ENCODE measurements around the gene P2RX1.

The P2RX1 gene

DNA sequence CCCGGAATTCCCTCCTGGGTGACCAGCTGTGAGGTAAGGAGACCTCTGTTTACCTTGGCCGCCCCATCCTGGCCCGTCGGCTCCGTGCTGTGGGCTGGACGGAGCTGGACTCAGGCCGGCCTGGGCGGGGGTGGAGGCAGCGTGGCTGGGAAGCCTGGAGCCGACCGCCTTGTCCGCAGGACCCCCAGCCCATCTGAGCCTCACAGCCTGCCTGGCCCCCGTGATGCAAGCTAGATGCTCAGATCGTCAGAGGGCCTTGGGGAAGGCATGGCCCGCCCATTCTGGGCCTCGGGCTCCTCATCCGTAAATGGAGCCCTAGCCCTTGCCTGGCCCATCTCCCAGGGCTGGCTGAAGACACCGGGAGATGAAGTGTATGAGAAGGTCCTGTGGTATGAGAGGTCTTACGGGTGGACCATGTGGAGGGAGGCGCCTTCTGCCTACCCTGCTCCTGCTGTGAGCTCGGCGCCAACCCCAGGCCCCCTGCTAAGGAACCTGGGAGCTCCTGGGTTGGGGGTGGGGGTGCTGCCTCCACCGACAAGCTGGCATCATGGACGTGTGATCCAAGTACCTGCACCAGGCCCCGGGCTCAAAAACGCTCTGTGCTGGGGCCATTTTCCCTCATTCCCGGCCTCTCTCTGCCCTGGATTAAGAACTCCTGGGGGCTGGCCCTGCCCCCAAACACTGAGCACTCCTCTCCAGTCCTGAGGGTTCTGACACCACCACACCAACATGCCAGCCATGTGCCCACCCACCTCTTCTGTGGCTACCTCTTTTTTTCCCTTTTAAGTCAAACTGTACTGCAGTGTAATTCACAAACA, 5.4 kb upstream of the P2RX1 start:
- Histone ChIP-seq H3K36me3 (peaks cover 39% of the 10 kb centered on the region), H3K4me3 (ENCODE audit: low read depth in 1 of 2, low read length in 1 of 2) (no peak overlapping the region), H3K27me3 (no peaks in the 10 kb centered on the region), H3K4me1 (ENCODE audit: control insufficient read depth in 1 of 2, insufficient read depth in 1 of 2, low read depth in 1 of 2, low read length in 1 of 2) (peaks cover 21 to 24% of the 10 kb centered on the region in 2 experiments), H3K9me3 (no peaks in the 10 kb centered on the region), H3K27ac (peak overlapping the region; percentile 5)
- TF ChIP-seq, protein P1, sequence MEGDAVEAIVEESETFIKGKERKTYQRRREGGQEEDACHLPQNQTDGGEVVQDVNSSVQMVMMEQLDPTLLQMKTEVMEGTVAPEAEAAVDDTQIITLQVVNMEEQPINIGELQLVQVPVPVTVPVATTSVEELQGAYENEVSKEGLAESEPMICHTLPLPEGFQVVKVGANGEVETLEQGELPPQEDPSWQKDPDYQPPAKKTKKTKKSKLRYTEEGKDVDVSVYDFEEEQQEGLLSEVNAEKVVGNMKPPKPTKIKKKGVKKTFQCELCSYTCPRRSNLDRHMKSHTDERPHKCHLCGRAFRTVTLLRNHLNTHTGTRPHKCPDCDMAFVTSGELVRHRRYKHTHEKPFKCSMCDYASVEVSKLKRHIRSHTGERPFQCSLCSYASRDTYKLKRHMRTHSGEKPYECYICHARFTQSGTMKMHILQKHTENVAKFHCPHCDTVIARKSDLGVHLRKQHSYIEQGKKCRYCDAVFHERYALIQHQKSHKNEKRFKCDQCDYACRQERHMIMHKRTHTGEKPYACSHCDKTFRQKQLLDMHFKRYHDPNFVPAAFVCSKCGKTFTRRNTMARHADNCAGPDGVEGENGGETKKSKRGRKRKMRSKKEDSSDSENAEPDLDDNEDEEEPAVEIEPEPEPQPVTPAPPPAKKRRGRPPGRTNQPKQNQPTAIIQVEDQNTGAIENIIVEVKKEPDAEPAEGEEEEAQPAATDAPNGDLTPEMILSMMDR (IDR thresholded peaks at IDR 0.05), result no peak

DNA sequence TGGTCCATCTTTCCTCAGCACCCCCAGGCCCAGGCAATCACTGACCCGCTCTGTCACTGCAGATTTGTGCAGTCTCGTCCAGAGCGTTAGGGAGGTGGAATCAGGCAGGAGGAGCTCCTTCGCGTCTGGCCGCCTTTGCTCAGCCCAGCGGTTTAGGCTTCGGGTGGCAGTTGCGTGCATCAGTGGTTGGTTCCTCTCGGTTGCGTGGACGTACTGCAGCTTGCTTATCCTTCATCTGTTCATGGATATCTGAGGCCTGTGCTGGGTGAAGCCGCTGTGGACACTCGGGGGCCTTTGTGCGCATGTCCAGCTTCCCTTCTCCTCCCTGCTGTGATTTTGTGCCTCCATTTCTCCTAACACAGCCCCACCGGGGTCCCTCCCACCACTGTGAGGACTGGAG, 4.7 kb upstream of the P2RX1 start:
- H3K36me3 ChIP-seq, result peaks cover 32% of the 10 kb centered on the region
- peak overlapping the region; percentile 5 for H3K27ac ChIP-seq
- no peak overlapping the region for H3K4me3 ChIP-seq (ENCODE audit: low read depth in 1 of 2, low read length in 1 of 2)
- no peaks in the 10 kb centered on the region for H3K27me3 ChIP-seq
- TF ChIP-seq, protein P1 (IDR thresholded peaks at IDR 0.05), result no peak
- peaks cover 25 to 27% of the 10 kb centered on the region in 2 experiments for H3K4me1 ChIP-seq (ENCODE audit: control insufficient read depth in 1 of 2, insufficient read depth in 1 of 2, low read depth in 1 of 2, low read length in 1 of 2)
- no peaks in the 10 kb centered on the region for H3K9me3 ChIP-seq

DNA sequence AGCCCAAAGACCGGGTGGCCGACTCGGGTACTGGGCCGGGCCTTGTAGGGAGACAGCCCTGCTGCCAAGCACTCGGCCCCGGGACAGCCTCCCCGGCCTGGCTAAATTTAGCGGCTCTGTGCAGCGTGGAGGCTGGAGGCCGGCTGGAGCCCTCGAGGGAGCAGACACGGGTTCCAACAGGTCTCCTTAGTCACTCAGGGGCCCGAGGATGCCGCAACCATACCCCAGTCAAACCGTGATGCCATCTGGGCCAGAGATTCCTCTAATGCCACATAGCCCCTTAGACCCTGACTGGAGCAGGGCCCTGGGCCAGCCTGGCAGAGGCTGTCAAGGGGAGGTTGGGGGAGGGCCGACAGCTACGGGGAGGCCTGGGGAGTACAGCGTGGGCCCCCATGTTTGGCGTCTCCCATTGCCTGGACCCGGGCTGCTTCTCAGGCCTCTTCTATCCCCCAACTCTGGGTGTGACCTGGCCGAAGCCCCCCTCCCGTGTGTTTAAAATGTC, 2.9 kb upstream of the P2RX1 start:
- peaks cover 13% of the 10 kb centered on the region for H3K36me3 ChIP-seq
- TF ChIP-seq, protein P1 (IDR thresholded peaks at IDR 0.05), result no peak
- H3K4me3 ChIP-seq (ENCODE audit: low read depth in 1 of 2, low read length in 1 of 2), result no peak overlapping the region
- H3K4me1 ChIP-seq (ENCODE audit: control insufficient read depth in 1 of 2, insufficient read depth in 1 of 2, low read depth in 1 of 2, low read length in 1 of 2), result peaks cover 32 to 39% of the 10 kb centered on the region in 2 experiments
- peak overlapping the region; percentile 99 for H3K27ac ChIP-seq
- no peaks in the 10 kb centered on the region for H3K9me3 ChIP-seq
- no peaks in the 10 kb centered on the region for H3K27me3 ChIP-seq

DNA sequence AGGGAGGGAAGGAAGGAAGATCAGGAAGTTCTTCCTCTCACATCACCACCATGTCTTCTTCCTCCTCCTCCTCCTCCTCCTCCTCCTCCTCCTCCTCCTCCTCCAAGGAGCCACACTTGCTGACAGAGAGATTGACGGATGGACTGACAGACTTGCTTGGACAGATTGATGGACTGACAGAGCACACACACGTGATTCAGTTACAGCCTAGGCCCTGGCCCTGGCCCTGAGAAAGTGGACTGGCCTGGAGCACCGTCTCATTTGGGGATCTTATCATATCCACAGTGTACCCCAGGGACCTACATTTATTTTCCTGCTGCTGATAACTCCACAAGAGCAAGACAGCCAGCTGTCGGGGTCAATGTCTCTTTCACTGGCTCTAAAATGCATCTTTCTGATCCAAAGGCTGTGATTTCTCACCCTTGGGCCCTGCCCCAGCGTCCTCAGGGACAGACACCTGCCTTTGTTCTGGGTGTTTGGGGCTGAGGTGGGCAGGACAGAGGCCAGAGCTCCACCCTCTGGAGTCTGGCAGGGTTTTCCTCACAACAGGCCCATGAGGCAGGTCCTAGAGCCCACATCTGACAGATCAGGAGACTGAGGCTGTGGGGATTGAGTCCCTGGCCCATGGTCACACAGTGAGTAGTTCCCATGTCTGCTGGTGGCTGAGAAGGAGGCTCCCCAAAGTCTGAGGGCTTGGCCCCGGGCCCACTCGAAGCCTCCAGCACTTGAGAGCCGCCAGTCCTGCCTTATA, 2.3 kb upstream of the P2RX1 start:
- Histone ChIP-seq H3K36me3 (peaks cover 10% of the 10 kb centered on the region), H3K27me3 (no peaks in the 10 kb centered on the region), H3K9me3 (no peaks in the 10 kb centered on the region), H3K4me3 (ENCODE audit: low read depth in 1 of 2, low read length in 1 of 2) (no peak overlapping the region), H3K4me1 (ENCODE audit: control insufficient read depth in 1 of 2, insufficient read depth in 1 of 2, low read depth in 1 of 2, low read length in 1 of 2) (peaks cover 39 to 45% of the 10 kb centered on the region in 2 experiments), H3K27ac (peak overlapping the region; percentile 99)
- TF ChIP-seq, protein P1 (IDR thresholded peaks at IDR 0.05), result no peak

DNA sequence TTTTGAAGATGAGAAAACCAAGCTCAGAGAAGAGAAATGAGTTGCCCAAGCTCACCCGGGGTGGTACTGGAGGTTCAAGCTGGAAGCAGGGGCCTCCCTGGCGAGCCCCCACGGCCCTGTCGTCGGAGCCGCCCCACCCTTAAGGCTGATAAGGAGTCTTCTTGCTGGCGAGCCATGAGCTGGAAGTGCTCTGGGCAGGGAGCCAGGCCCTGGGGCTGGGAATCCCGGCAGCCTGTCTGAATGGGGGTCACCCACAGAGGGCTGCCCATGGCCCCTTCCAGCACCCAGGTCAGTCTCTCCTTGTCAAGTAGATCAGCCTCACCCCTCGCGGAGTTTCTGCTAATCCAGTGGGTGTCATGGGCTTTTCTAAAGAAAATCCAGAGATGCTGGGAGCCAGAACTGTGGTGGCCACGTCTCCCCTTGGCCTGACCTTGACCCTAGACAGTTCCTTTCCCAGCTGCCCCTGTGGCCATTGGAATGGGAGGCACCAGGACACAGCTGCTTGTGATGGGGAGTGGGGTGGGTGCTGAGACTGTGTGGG, 1.2 kb upstream of the P2RX1 start:
- TF ChIP-seq, protein P1 (IDR thresholded peaks at IDR 0.05), result no peak
- H3K4me3 ChIP-seq (ENCODE audit: low read depth in 1 of 2, low read length in 1 of 2), result peak overlapping the region; percentile 93 to 99
- H3K9me3 ChIP-seq, result no peaks in the 10 kb centered on the region
- H3K27ac ChIP-seq, result peak overlapping the region; percentile 99
- no peaks in the 10 kb centered on the region for H3K27me3 ChIP-seq
- H3K4me1 ChIP-seq (ENCODE audit: control insufficient read depth in 1 of 2, insufficient read depth in 1 of 2, low read depth in 1 of 2, low read length in 1 of 2), result peaks cover 49 to 56% of the 10 kb centered on the region in 2 experiments
- peaks cover 11% of the 10 kb centered on the region for H3K36me3 ChIP-seq

Data from neutrophil (primary cell).